K562 (cell line): ENCODE results near the gene TYRO3. TPM values are rescaled to one million over a fixed set of nuclear protein-coding genes. Genes with fewer than 3 reads are reported as not detected.

ENCODE experiments used
- ATAC-seq: fragments of 200-7000 bp; cut with Tn5 transposase; 3 replicates; pipeline ENCODE4 v1.9.1; 2020; ENCODE audit warnings: moderate library complexity
- BruUV-seq: library from RNA; stranded (reverse); fragments of 400-500 nt; replicated peaks from 2 replicates; lab custom pipeline; 2021; lab: Mats Ljungman, UMichigan
- CTCF ChIA-PET: fragments of 300-600 bp; formaldehyde crosslinking; extraction: SDS; loops from one replicate; lab custom pipeline; 2021; ENCODE audit warnings: low intra/inter-chr PET ratio; lab: Yijun Ruan, JAX
- POLR2A ChIA-PET: fragments of 300-600, 350-650 bp; sonication (Branson Sonifier 250); formaldehyde crosslinking; extraction: SDS; loops from one replicate; lab custom pipeline; 2021; ENCODE audit warnings: antibody characterized with exemption, inconsistent platforms; lab: Yijun Ruan, JAX
- DNase-seq, 4 experiments: peaks; one replicate each; pipeline versions ENCODE4 v3.0.0 to v3.0.0-alpha.2; 2011 to 2018; ENCODE audit warnings: low spot score in 3 of 4, mixed read lengths in 3 of 4; ENCODE audit errors: extremely low read depth in 1 of 4
- FAIRE-seq: peaks from 2 replicates; lab custom pipeline; 2011; peaks lifted over from hg19 to GRCh38; lab: Jason Lieb, UNC
- H2AFZ ChIP-seq: 2 replicates; pipeline ENCODE4 v1.6.0; 2011; ENCODE audit warnings: low read depth, low read length, control low read depth, inconsistent platforms
- H3K27ac ChIP-seq: fragments of 200-600 bp; 3 replicates; pipeline ENCODE4 v1.8.0; 2011; ENCODE audit warnings: low read depth, mild to moderate bottlenecking, control low read depth, inconsistent platforms, low read length, moderate library complexity, mixed read lengths; ENCODE audit errors: extremely low read depth
- H3K27me3 ChIP-seq, 2 experiments: fragments of 300-600 bp in 1 of 2; 2 replicates in 1 of 2; 3 replicates in 1 of 2; pipeline versions ENCODE4 v1.6.0 to v1.8.0; 2011; ENCODE audit warnings: inconsistent platforms in 2 of 2, low read length in 2 of 2, mild to moderate bottlenecking in 1 of 2, mixed read lengths in 1 of 2, moderate library complexity in 1 of 2; ENCODE audit not compliant: control insufficient read depth in 2 of 2, insufficient read depth in 2 of 2
- H3K36me3 ChIP-seq: fragments of 300-600 bp; 3 replicates; pipeline ENCODE4 v1.8.0; 2011; ENCODE audit warnings: mild to moderate bottlenecking, low read length, inconsistent platforms; ENCODE audit not compliant: control insufficient read depth, insufficient read depth
- H3K4me1 ChIP-seq, 2 experiments: fragments of 200-600 bp in 1 of 2; replicated peaks in 1 of 2; 2 replicates in 1 of 2; 3 replicates in 1 of 2; pipeline versions ENCODE4 v1.5.1 to v1.8.0; 2011; ENCODE audit warnings: inconsistent platforms in 2 of 2, low read length in 2 of 2, mild to moderate bottlenecking in 1 of 2, mixed read lengths in 1 of 2, moderate library complexity in 1 of 2; ENCODE audit not compliant: control insufficient read depth in 2 of 2, insufficient read depth in 2 of 2
- H3K4me2 ChIP-seq: 2 replicates; pipeline ENCODE4 v1.6.1; 2011; ENCODE audit warnings: low read length, control low read depth, inconsistent platforms, mixed read lengths; ENCODE audit not compliant: insufficient read depth
- H3K4me3 ChIP-seq: fragments of 200-600 bp; sonication (generic), shearing (Covaris generic); 2 replicates; pipeline ENCODE4 v1.5.1; 2016; ENCODE audit warnings: control low read depth, inconsistent platforms
- H3K79me2 ChIP-seq: fragments of 200-600 bp; 3 replicates; pipeline ENCODE4 v1.8.0; 2011; ENCODE audit warnings: low read length, inconsistent platforms; ENCODE audit not compliant: control insufficient read depth, insufficient read depth
- H3K9ac ChIP-seq, 2 experiments: 2 replicates each; pipeline versions ENCODE4 v1.6.0 to v1.6.1; 2011; ENCODE audit warnings: low read depth in 2 of 2, low read length in 2 of 2, control low read depth in 1 of 2, inconsistent platforms in 1 of 2, mild to moderate bottlenecking in 1 of 2, mixed read lengths in 1 of 2; ENCODE audit not compliant: insufficient read depth in 1 of 2
- H3K9me1 ChIP-seq: one replicate; pipeline ENCODE4 v1.6.0; 2011; ENCODE audit warnings: inconsistent platforms, mild to moderate bottlenecking, low read length, moderate library complexity; ENCODE audit not compliant: control insufficient read depth, insufficient read depth
- H3K9me3 ChIP-seq: replicated peaks from 2 replicates; pipeline ENCODE4 v1.5.1; 2011; ENCODE audit warnings: low read depth, low read length, inconsistent platforms; ENCODE audit not compliant: control insufficient read depth, insufficient read depth
- H4K20me1 ChIP-seq: replicated peaks from 2 replicates; pipeline ENCODE4 v1.6.1; 2011; ENCODE audit warnings: low read length, inconsistent platforms, mixed read lengths; ENCODE audit not compliant: control insufficient read depth, insufficient read depth
- BRCA1 ChIP-seq, 2 experiments: fragments of 450-650 bp in 1 of 2; sonication (generic) in 1 of 2; formaldehyde crosslinking in 1 of 2; IDR thresholded peaks; 2 replicates each; pipeline versions ENCODE4 v1.5.0 to v1.6.1; 2017 to 2020; ENCODE audit warnings: mild to moderate bottlenecking in 1 of 2, missing genetic modification reagents in 1 of 2
- ESRRA ChIP-seq: fragments of 450-650 bp; IDR thresholded peaks from 2 replicates; pipeline ENCODE4 v1.6.1; 2014; ENCODE audit warnings: low read depth, mild to moderate bottlenecking, moderate library complexity, borderline replicate concordance
- HINFP ChIP-seq: fragments of 450-650 bp; conservative IDR thresholded peaks from 2 replicates; pipeline ENCODE4 v1.6.1; 2016; ENCODE audit warnings: missing genetic modification characterization, low read depth, mild to moderate bottlenecking, control low read depth, missing compliant biosample characterization
- HOXB6 ChIP-seq: fragments of 250-450 bp; sonication (Bioruptor Pico); IDR thresholded peaks from 2 replicates; pipeline ENCODE4 v1.5.1; 2022; ENCODE audit warnings: mild to moderate bottlenecking, borderline replicate concordance
- RERE ChIP-seq: sonication (generic); formaldehyde crosslinking; IDR thresholded peaks from 2 replicates; pipeline ENCODE4 v1.8.0; 2023; ENCODE audit warnings: missing genetic modification reagents, mild to moderate bottlenecking, borderline replicate concordance
- TAF1 ChIP-seq: IDR thresholded peaks from 2 replicates; pipeline ENCODE4 v1.6.1; 2011; ENCODE audit warnings: mild to moderate bottlenecking, low read length, moderate library complexity; ENCODE audit not compliant: insufficient read depth, control insufficient read depth, severe bottlenecking; ENCODE audit errors: extremely low read depth
- TARDBP ChIP-seq: fragments of 450-650 bp; IDR thresholded peaks from 2 replicates; pipeline ENCODE4 v1.6.1; 2016
- TCF7L2 ChIP-seq: fragments of 150-350 bp; IDR thresholded peaks from 2 replicates; pipeline ENCODE4 v1.6.1; 2016; ENCODE audit warnings: low read depth, mild to moderate bottlenecking, low read length, moderate library complexity
- ZC3H11A ChIP-seq: IDR thresholded peaks from 2 replicates; pipeline ENCODE4 v1.6.1; 2012; ENCODE audit warnings: low read depth, low read length, improper control_type of control experiment
- ZNF507 ChIP-seq: conservative IDR thresholded peaks from 2 replicates; pipeline ENCODE4 v1.6.1; 2017; ENCODE audit warnings: missing genetic modification characterization, missing compliant biosample characterization
- WGBS: fragments of 100-300 bp; shearing (Covaris generic); methylation state at CpG from one replicate; pipeline ENCODE4 v1.1.6; 2016; ENCODE audit warnings: low coverage, mixed read lengths; ENCODE audit not compliant: insufficient coverage; ENCODE audit errors: missing lambda C conversion rate; 5-methylcytosine and 5-hydroxymethylcytosine counted together
- in situ Hi-C: fragments of 300-500 bp; cut with MboI; formaldehyde crosslinking; loops from 4 replicates; pipeline ENCODE4 v1.15.0; 2018; ENCODE audit warnings: inconsistent platforms, mixed read lengths
- intact Hi-C: fragments of 100-400 bp; cut with micrococcal nuclease; formaldehyde crosslinking; loops from 2 replicates; pipeline ENCODE4 v1.14.2; 2022
- polyA plus RNA-seq, 8 experiments: library from polyadenylated mRNA; depleted of rRNA in 4 of 8; stranded (reverse) in 5 of 8; unstranded in 3 of 8; fragments of >200 nt; fragmentation: Nextera tagmentation in 2 of 8; fragmentation: Illumina TruSeq in 1 of 8; extraction: Ambion mirVana in 2 of 8; extraction: Trizol in 1 of 8; gene quantifications; 2 replicates each; pipeline versions ENCODE4 v1.2.1 to v1.2.3, GENCODE V29; 2011 to 2014; ENCODE audit warnings: inconsistent platforms in 1 of 8, missing spikeins in 1 of 8
- total RNA-seq, 7 experiments: library from RNA; depleted of rRNA in 6 of 7; stranded (reverse); fragments of >200 nt in 6 of 7; fragmentation: Illumina TruSeq in 2 of 7; extraction: Trizol in 2 of 7; gene quantifications; 2 replicates each; pipeline versions ENCODE4 v1.2.1 to v1.2.3, GENCODE V29; 2011 to 2021; ENCODE audit warnings: low replicate concordance in 1 of 7

Gene TYRO3
- total and polyA plus RNA-seq, 9 of the 15 experiments (the other 6 are each of a cell fraction or from before 2014, with no cell fraction given): 2.6 to 39.6 (median 18.6) TPM

GRCh38 chr15:41605566-41605965 lies 46.6 kb downstream of the TYRO3 start (continued):
- no peak for TF ChIP-seq RERE (CRISPR knock-in tag)
- TF ChIP-seq TAF1: no peak
- no peak for TF ChIP-seq ZC3H11A
- TF ChIP-seq ESRRA: no peak

GRCh38 chr15:41606997-41607396 lies 48.0 kb downstream of the TYRO3 start:
- Histone ChIP-seq H3K36me3 (no peaks in the 10 kb centered on the region), H3K27me3 (peaks cover 0 to 7% of the 10 kb centered on the region in 2 experiments; a peak in 3 of 5 replicates), H3K9me3 (no peaks in the 10 kb centered on the region), H3K4me1 (peaks cover 0 to 16% of the 10 kb centered on the region in 2 experiments; a peak in 3 of 5 replicates), H4K20me1 (no peaks in the 10 kb centered on the region), H3K4me2 (no peak overlapping the region), H3K4me3 (no peak overlapping the region), H3K9ac (no peak overlapping the region), H3K79me2 (no peaks in the 10 kb centered on the region), H3K9me1 (no peaks in the 10 kb centered on the region), H2AFZ (no peak overlapping the region), H3K27ac (no peak overlapping the region)
- intact Hi-C loops (no loop called here), in situ Hi-C loops (loop anchor here (10.0 kb wide), 1 partner anchor 208 kb away; no protein-coding TSS in a partner anchor)
- ChIA-PET CTCF (no interaction called here), POLR2A (interaction anchor here (0.6 to 1.0 kb wide), 3 partner anchors 10 to 39 kb away, joined by 3 to 4 read pairs (median 4); no protein-coding TSS in a partner anchor)
- TF ChIP-seq ZNF507 (tag) (no peak), BRCA1 (IDR thresholded peaks at IDR 0.05) (no peak), BRCA1 (CRISPR knock-in tag; IDR thresholded peaks at IDR 0.05) (no peak), HOXB6 (CRISPR knock-in tag) (no peak), HINFP (tag) (no peak), TCF7L2 (no peak), TARDBP (no peak)
- DNase-seq (no peak), ATAC-seq (no peak), FAIRE-seq (no peak)
- no TSS peak for BruUV-seq
- 29% methylated on average over 1 of the region's 1 CpG for WGBS
